ENCODE results near the gene SSTR5. TPM values are rescaled to one million over a fixed set of nuclear protein-coding genes. Genes with fewer than 3 reads are reported as not detected.

SSTR5 gene
- total RNA-seq, 1 experiment from 2014 or later, result not detected

DNA sequence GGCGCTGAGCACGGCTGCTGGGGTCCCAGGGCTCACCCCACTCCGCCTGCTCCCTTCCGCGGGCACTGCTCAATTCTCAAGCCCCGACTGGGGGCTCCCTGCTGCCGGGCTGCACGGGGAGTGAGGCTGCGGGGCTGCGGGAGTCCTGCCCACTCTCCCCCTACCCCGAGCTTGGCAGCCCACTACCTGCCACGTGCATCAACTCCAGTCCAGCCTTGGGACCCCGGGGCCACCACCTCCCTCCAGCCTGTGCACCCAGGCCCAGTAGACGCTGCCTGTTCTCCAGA lies 43.3 kb upstream of the SSTR5 start:
- CTCF ChIA-PET, result no interaction called here
- intact Hi-C loops (cut with micrococcal nuclease; ENCODE audit: unreplicated experiment), result no loop called here
- no peak for DNase-seq
- Mint-ChIP-seq H3K4me3 (ENCODE audit: low read depth, unreplicated experiment) (no peak overlapping the region), H3K27me3 (ENCODE audit: unreplicated experiment) (peaks cover 55% of the 10 kb centered on the region), H3K4me1 (ENCODE audit: low read depth, unreplicated experiment) (no peaks in the 10 kb centered on the region), H3K36me3 (ENCODE audit: insufficient read depth, unreplicated experiment) (no peaks in the 10 kb centered on the region), H3K27ac (ENCODE audit: unreplicated experiment) (no peak overlapping the region), H3K9me3 (ENCODE audit: low read depth, unreplicated experiment) (no peaks in the 10 kb centered on the region)
- no TSS peak for BruUV-seq (replicated peaks)
- TF ChIP-seq, protein P1, sequence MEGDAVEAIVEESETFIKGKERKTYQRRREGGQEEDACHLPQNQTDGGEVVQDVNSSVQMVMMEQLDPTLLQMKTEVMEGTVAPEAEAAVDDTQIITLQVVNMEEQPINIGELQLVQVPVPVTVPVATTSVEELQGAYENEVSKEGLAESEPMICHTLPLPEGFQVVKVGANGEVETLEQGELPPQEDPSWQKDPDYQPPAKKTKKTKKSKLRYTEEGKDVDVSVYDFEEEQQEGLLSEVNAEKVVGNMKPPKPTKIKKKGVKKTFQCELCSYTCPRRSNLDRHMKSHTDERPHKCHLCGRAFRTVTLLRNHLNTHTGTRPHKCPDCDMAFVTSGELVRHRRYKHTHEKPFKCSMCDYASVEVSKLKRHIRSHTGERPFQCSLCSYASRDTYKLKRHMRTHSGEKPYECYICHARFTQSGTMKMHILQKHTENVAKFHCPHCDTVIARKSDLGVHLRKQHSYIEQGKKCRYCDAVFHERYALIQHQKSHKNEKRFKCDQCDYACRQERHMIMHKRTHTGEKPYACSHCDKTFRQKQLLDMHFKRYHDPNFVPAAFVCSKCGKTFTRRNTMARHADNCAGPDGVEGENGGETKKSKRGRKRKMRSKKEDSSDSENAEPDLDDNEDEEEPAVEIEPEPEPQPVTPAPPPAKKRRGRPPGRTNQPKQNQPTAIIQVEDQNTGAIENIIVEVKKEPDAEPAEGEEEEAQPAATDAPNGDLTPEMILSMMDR (IDR thresholded peaks at IDR 0.05; ENCODE audit: unreplicated experiment), result no peak

DNA sequence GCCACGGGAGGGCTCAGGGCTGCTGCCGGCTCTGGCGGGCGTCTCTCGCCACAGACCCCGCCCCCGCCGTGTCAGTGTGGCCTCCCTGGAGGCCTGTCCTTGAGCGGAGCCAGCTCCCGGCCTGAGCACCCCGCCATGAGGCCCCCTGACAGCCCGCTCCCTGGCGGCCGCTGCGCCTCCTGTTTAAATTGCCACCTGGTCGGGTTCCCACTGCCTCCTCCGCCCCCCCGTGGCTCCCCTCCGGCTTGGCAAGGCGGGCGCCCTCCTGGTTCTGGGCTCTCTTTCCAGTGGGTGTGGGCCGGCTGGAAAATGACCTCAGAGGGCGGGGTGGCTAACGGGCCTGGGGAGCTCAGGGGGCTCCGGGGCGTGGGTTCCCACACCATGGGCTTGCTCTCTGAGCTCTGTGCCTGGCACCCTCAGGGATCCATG lies 42.1 kb upstream of the SSTR5 start:
- TF ChIP-seq, protein P1 (IDR thresholded peaks at IDR 0.05; ENCODE audit: unreplicated experiment), result no peak
- intact Hi-C loops (cut with micrococcal nuclease; ENCODE audit: unreplicated experiment), result no loop called here
- Mint-ChIP-seq H3K36me3 (ENCODE audit: insufficient read depth, unreplicated experiment) (no peaks in the 10 kb centered on the region), H3K4me1 (ENCODE audit: low read depth, unreplicated experiment) (no peaks in the 10 kb centered on the region), H3K27ac (ENCODE audit: unreplicated experiment) (no peak overlapping the region), H3K27me3 (ENCODE audit: unreplicated experiment) (peaks cover 48% of the 10 kb centered on the region), H3K9me3 (ENCODE audit: low read depth, unreplicated experiment) (no peaks in the 10 kb centered on the region), H3K4me3 (ENCODE audit: low read depth, unreplicated experiment) (no peak overlapping the region)
- DNase-seq, result no peak
- no TSS peak for BruUV-seq (replicated peaks)
- CTCF ChIA-PET, result interaction anchor here (0.6 kb wide), 1 partner anchor 458 kb away, joined by 4 read pairs; the partner anchor contains the start of gene PTX4

DNA sequence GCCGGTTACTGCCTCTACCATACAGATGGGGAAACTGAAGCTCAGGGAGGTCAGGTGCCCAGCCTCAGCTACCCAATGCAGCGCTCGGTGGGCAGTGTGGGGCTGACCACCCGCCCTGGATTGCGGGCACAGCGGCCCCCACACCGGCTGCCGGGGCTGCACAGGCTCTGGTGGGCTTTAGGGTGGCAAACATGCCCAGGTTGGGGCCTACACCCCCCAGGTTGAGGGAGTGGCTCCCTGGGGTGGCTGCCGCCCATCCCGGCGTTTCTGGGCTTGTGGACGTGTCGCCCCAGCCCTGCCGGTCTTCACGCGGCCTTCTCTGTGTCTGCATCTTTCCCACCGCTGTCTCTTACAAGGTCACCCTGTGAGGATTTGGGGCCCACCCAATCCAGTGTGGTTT lies 40.9 kb upstream of the SSTR5 start:
- intact Hi-C loops (cut with micrococcal nuclease; ENCODE audit: unreplicated experiment), result no loop called here
- Mint-ChIP-seq H3K36me3 (ENCODE audit: insufficient read depth, unreplicated experiment) (no peaks in the 10 kb centered on the region), H3K9me3 (ENCODE audit: low read depth, unreplicated experiment) (no peaks in the 10 kb centered on the region), H3K4me3 (ENCODE audit: low read depth, unreplicated experiment) (no peak overlapping the region), H3K27ac (ENCODE audit: unreplicated experiment) (no peak overlapping the region), H3K4me1 (ENCODE audit: low read depth, unreplicated experiment) (no peaks in the 10 kb centered on the region), H3K27me3 (ENCODE audit: unreplicated experiment) (peaks cover 36% of the 10 kb centered on the region)
- DNase-seq, result no peak
- CTCF ChIA-PET, result no interaction called here
- TF ChIP-seq, protein P1 (IDR thresholded peaks at IDR 0.05; ENCODE audit: unreplicated experiment), result no peak
- no TSS peak for BruUV-seq (replicated peaks)

DNA sequence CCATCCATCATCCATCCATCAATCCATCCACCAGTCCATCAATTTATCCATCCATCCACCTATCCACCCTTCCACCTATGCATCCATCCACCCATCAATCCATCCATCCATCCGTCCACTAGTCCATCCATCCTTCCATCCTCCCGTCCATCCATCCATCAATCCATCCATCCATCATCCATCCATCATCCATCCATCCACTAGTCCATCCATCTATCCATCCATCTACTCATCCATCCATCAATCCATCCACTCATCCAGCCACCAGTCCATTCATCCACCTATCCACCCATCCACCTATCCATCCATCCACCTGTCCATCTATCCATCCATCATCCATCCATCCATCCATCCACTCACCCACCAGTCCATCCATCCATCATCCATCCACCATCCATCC lies 39.9 kb upstream of the SSTR5 start:
- TF ChIP-seq, protein P1 (IDR thresholded peaks at IDR 0.05; ENCODE audit: unreplicated experiment), result no peak
- BruUV-seq (replicated peaks), result no TSS peak
- Mint-ChIP-seq H3K4me3 (ENCODE audit: low read depth, unreplicated experiment) (no peak overlapping the region), H3K9me3 (ENCODE audit: low read depth, unreplicated experiment) (no peaks in the 10 kb centered on the region), H3K36me3 (ENCODE audit: insufficient read depth, unreplicated experiment) (no peaks in the 10 kb centered on the region), H3K27ac (ENCODE audit: unreplicated experiment) (no peak overlapping the region), H3K27me3 (ENCODE audit: unreplicated experiment) (peaks cover 32% of the 10 kb centered on the region), H3K4me1 (ENCODE audit: low read depth, unreplicated experiment) (no peaks in the 10 kb centered on the region)
- intact Hi-C loops (cut with micrococcal nuclease; ENCODE audit: unreplicated experiment), result no loop called here
- CTCF ChIA-PET, result no interaction called here
- no peak for DNase-seq
